Measurements from ENCODE around the gene AGO4. TPM values are rescaled to one million over a fixed set of nuclear protein-coding genes. Genes with fewer than 3 reads are reported as not detected.
"Not testable (repeated sequence)": the region's sequence is repeated elsewhere in the genome, so short reads cannot be mapped to it uniquely, and the experiment has no call there.

The AGO4 gene
- total RNA-seq, 2 experiments from 2014 or later, result 6.5 to 18.6 TPM

GRCh38 chr1:35888255-35888654, 80.4 kb downstream of the AGO4 start:
- TF ChIP-seq CTCF (conservative IDR thresholded peaks at IDR 0.05; ENCODE audit: low read length) (no peak), EZH2phosphoT487 (IDR thresholded peaks at IDR 0.05; ENCODE audit: borderline replicate concordance, low read depth, low read length) (no peak)
- Histone ChIP-seq H3K4me1 (ENCODE audit: insufficient read depth, low read length, poor library complexity, severe bottlenecking) (peaks cover 40% of the 10 kb centered on the region), H2AFZ (ENCODE audit: low read length) (no peak overlapping the region), H3K36me3 (ENCODE audit: insufficient read depth, low read length) (peaks cover 25% of the 10 kb centered on the region), H3K27ac (ENCODE audit: low read depth, low read length, poor library complexity, severe bottlenecking) (no peak overlapping the region), H3K9me3 (ENCODE audit: low read length) (no peaks in the 10 kb centered on the region), H4K20me1 (ENCODE audit: insufficient read depth, low read length) (no peaks in the 10 kb centered on the region), H3K79me2 (ENCODE audit: insufficient read depth, low read depth, low read length) (peaks cover 36% of the 10 kb centered on the region; the same call in 1 of the 2 replicates), H3K4me3 (ENCODE audit: low read depth, low read length, poor library complexity, severe bottlenecking) (no peak overlapping the region), H3K9me2 (ENCODE audit: insufficient read depth, low read length) (no peaks in the 10 kb centered on the region), H3K4me2 (ENCODE audit: low read length) (no peak overlapping the region)
- no peak for DNase-seq (ENCODE audit: low spot score)
- intact Hi-C loops (cut with micrococcal nuclease; ENCODE audit: unreplicated experiment), result no loop called here
- CTCF ChIA-PET (ENCODE audit: unreplicated experiment), result no interaction called here
- POLR2A ChIA-PET, result interaction anchor here (0.7 kb wide), 2 partner anchors 108 to 126 kb away, joined by 3 read pairs; no protein-coding TSS in a partner anchor
- BruUV-seq (replicated peaks), result no TSS peak

GRCh38 chr1:35888981-35889380, 81.2 kb downstream of the AGO4 start:
- H3K4me1 ChIP-seq (ENCODE audit: insufficient read depth, low read length, poor library complexity, severe bottlenecking), result peaks cover 42% of the 10 kb centered on the region
- DNase-seq (ENCODE audit: low spot score); H3K9me3 ChIP-seq (ENCODE audit: low read length); H3K4me3 ChIP-seq (ENCODE audit: low read depth, low read length, poor library complexity, severe bottlenecking); H4K20me1 ChIP-seq (ENCODE audit: insufficient read depth, low read length); intact Hi-C loops (cut with micrococcal nuclease; ENCODE audit: unreplicated experiment); H3K9me2 ChIP-seq (ENCODE audit: insufficient read depth, low read length); BruUV-seq (replicated peaks); H3K4me2 ChIP-seq (ENCODE audit: low read length); CTCF ChIA-PET (ENCODE audit: unreplicated experiment); H2AFZ ChIP-seq (ENCODE audit: low read length); H3K27ac ChIP-seq (ENCODE audit: low read depth, low read length, poor library complexity, severe bottlenecking): not testable (repeated sequence)
- H3K79me2 ChIP-seq (ENCODE audit: insufficient read depth, low read depth, low read length), result peaks cover 29% of the 10 kb centered on the region; the same call in 1 of the 2 replicates
- POLR2A ChIA-PET, result interaction anchor here (0.7 kb wide), 2 partner anchors 126 to 132 kb away, joined by 3 to 8 read pairs; no protein-coding TSS in a partner anchor
- H3K36me3 ChIP-seq (ENCODE audit: insufficient read depth, low read length), result peaks cover 33% of the 10 kb centered on the region

- Histone ChIP-seq H3K79me2 (ENCODE audit: insufficient read depth, low read depth, low read length) (no peaks in the 10 kb centered on the region), H3K4me2 (ENCODE audit: low read length) (no peak overlapping the region), H3K4me3 (ENCODE audit: low read depth, low read length, poor library complexity, severe bottlenecking) (no peak overlapping the region), H2AFZ (ENCODE audit: low read length) (no peak overlapping the region), H3K9me2 (ENCODE audit: insufficient read depth, low read length) (no peaks in the 10 kb centered on the region), H3K36me3 (ENCODE audit: insufficient read depth, low read length) (peaks cover 60% of the 10 kb centered on the region), H3K9me3 (ENCODE audit: low read length) (no peaks in the 10 kb centered on the region), H3K4me1 (ENCODE audit: insufficient read depth, low read length, poor library complexity, severe bottlenecking) (peaks cover 6% of the 10 kb centered on the region), H4K20me1 (ENCODE audit: insufficient read depth, low read length) (no peaks in the 10 kb centered on the region), H3K27ac (ENCODE audit: low read depth, low read length, poor library complexity, severe bottlenecking) (no peak overlapping the region)
- no TSS peak for BruUV-seq (replicated peaks)
- intact Hi-C loops (cut with micrococcal nuclease; ENCODE audit: unreplicated experiment), result no loop called here
- ChIA-PET POLR2A (interaction anchor here (0.7 to 1.0 kb wide), 2 partner anchors 63 to 901 kb away, joined by 3 to 4 read pairs; no protein-coding TSS in a partner anchor), CTCF (ENCODE audit: unreplicated experiment) (no interaction called here)
- DNase-seq (ENCODE audit: low spot score), result no peak
- TF ChIP-seq CTCF (conservative IDR thresholded peaks at IDR 0.05; ENCODE audit: low read length) (no peak), EZH2phosphoT487 (IDR thresholded peaks at IDR 0.05; ENCODE audit: borderline replicate concordance, low read depth, low read length) (no peak)
Measured at GRCh38 chr1:35893051-35893879, 85.4 kb downstream of the AGO4 start.

Data from OCI-LY7 (cell line).